ENCODE data around the gene DECR2. TPM values are rescaled to one million over a fixed set of nuclear protein-coding genes. Genes with fewer than 3 reads are reported as not detected.
"Not testable (repeated sequence)": the region's sequence is repeated elsewhere in the genome, so short reads cannot be mapped to it uniquely, and the experiment has no call there.

The DECR2 gene
- total RNA-seq, 1 donor from 2014 or later = 109 TPM

GRCh38 chr16:397736-398332 is 3.9 kb upstream of the DECR2 start:
- peak; percentile 44 for ATAC-seq

GRCh38 chr16:398561-399339 is 2.9 kb upstream of the DECR2 start:
- ATAC-seq (no peak), DNase-seq (ENCODE audit: low spot score) (no peak)

More at GRCh38 chr16:397736-398332, 3.9 kb upstream of the DECR2 start:
- no peak for DNase-seq (ENCODE audit: low spot score)

- ATAC-seq = no peak
- DNase-seq (ENCODE audit: low spot score) = no peak
These were observed 2.2 kb upstream of the DECR2 start for GRCh38 chr16:399340-400019.

GRCh38 chr16:400061-400591 is 1.6 kb upstream of the DECR2 start:
- ATAC-seq (no peak), DNase-seq (ENCODE audit: low spot score) (no peak)

GRCh38 chr16:404971-405486 is 3.3 kb downstream of the DECR2 start:
- no peak for ATAC-seq

GRCh38 chr16:405548-406506 is 4.1 kb downstream of the DECR2 start:
- ATAC-seq = peak; percentile 36
- DNase-seq (ENCODE audit: low spot score) = peak; percentile 73

More at GRCh38 chr16:404971-405486, 3.3 kb downstream of the DECR2 start:
- no peak for DNase-seq (ENCODE audit: low spot score)

GRCh38 chr16:407253-407652 is 5.6 kb downstream of the DECR2 start:
- DNase-seq (ENCODE audit: low spot score) (no peak), ATAC-seq (no peak)

- no peak for ATAC-seq
- no peak for DNase-seq (ENCODE audit: low spot score)
These were observed 9.0 kb downstream of the DECR2 start for GRCh38 chr16:410516-411178.

- no peak for ATAC-seq
- DNase-seq (ENCODE audit: low spot score) = no peak
These were observed 10.0 kb downstream of the DECR2 start for GRCh38 chr16:411576-412265.

GRCh38 chr16:414395-415169 is 12.9 kb downstream of the DECR2 start:
- peak; percentile 12 for ATAC-seq
- no peak for DNase-seq (ENCODE audit: low spot score)

GRCh38 chr16:415170-415498 is 13.4 kb downstream of the DECR2 start:
- not testable (repeated sequence) for ATAC-seq

GRCh38 chr16:422179-422578 is 20.5 kb downstream of the DECR2 start:
- not testable (repeated sequence) for ATAC-seq; DNase-seq (ENCODE audit: low spot score)

More at GRCh38 chr16:415170-415498, 13.4 kb downstream of the DECR2 start:
- not testable (repeated sequence) for DNase-seq (ENCODE audit: low spot score)

- DNase-seq (ENCODE audit: low spot score) (peak; percentile 64), ATAC-seq (peak; percentile 61)
These were observed 22.4 kb downstream of the DECR2 start for GRCh38 chr16:424033-424622.

GRCh38 chr16:424623-425081 is 23.0 kb downstream of the DECR2 start:
- ATAC-seq (peak; percentile 62), DNase-seq (ENCODE audit: low spot score) (peak; percentile 67)

GRCh38 chr16:425082-425718 is 23.5 kb downstream of the DECR2 start, which contains the start of gene RAB11FIP3:
Gene RAB11FIP3, plus strand, starts transcription at chr16:425649. Its CDS starts 358 bp downstream, at chr16:426007.
- peak; percentile 85 for ATAC-seq
- peak; percentile 81 for DNase-seq (ENCODE audit: low spot score)

GRCh38 chr16:425740-426114 is 24.0 kb downstream of the DECR2 start:
- no peak for DNase-seq (ENCODE audit: low spot score)
- ATAC-seq = peak; percentile 28

Measured in left lobe of liver (tissue), 2 donors.